ENCODE results near the gene NME8.
"Not testable (repeated sequence)": the region's sequence is repeated elsewhere in the genome, so short reads cannot be mapped to it uniquely, and the experiment has no call there.

Gene NME8, protein sequence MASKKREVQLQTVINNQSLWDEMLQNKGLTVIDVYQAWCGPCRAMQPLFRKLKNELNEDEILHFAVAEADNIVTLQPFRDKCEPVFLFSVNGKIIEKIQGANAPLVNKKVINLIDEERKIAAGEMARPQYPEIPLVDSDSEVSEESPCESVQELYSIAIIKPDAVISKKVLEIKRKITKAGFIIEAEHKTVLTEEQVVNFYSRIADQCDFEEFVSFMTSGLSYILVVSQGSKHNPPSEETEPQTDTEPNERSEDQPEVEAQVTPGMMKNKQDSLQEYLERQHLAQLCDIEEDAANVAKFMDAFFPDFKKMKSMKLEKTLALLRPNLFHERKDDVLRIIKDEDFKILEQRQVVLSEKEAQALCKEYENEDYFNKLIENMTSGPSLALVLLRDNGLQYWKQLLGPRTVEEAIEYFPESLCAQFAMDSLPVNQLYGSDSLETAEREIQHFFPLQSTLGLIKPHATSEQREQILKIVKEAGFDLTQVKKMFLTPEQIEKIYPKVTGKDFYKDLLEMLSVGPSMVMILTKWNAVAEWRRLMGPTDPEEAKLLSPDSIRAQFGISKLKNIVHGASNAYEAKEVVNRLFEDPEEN

DNA sequence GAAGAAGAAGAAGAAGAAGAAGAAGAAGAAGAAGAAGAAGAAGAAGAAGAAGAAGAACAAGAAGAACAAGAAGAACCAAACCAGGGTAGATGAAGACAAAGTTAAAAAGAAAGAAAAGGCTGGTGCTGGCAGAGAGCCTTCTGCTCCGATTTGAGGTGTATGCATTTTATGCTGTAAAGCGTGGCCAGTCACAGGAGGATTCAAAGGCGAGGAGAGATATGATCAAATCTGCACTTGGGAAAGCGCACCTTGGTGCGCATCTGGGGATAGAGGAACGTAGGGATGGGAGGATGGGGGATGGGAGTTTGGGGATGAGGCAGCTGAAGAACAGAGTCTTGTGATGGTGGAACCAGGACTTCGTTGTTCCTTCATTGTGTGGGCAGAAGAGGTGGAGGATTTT is at the start of gene NME8:
NME8 (plus strand) TSS at position 301 of the 400 bp plus-strand sequence. CDS start 1,670 bp downstream, outside the sequence.
- DNase-seq (ENCODE audit: low read depth in 2 of 2), result no peak

DNA sequence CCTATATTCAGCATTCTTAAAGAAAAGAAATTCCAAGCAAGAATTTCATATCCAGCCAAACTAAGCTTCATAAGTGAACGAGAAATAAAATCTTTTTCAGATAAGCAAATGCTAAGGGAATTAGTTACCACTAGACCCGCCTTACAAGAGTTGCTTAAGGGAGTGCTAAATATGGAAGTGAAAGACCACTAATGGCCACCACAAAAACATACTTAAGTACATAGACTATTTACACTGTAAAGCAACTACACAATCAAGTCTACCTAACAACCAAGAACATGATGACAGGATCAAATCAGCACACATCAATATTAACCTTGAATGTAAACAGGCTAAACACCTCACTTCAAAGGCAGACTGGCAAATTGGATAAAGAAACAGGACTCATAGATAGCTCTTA is 42.2 kb upstream of the NME8 start:
- no peak for DNase-seq (ENCODE audit: low read depth in 2 of 2)

DNA sequence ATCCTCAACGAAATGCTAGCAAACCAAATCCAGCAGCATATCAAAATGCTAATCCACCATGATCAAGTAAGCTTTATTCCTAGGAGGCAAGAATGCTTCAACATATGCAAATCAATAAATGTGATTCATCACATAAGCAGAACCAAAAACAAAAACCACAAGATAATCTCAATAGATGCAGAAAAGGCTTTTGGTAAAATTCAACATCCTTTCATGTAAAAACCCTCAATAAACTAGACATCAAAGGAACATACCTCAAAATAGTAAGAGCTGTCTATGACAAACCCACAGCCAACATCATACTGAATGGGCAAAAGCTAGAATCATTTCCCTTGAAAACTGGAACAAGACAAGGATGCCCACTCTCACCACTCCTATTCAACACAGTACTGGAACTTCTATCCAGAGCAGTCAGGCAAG is 36.2 kb upstream of the NME8 start:
- DNase-seq (ENCODE audit: low read depth in 2 of 2), result not testable (repeated sequence)

DNA sequence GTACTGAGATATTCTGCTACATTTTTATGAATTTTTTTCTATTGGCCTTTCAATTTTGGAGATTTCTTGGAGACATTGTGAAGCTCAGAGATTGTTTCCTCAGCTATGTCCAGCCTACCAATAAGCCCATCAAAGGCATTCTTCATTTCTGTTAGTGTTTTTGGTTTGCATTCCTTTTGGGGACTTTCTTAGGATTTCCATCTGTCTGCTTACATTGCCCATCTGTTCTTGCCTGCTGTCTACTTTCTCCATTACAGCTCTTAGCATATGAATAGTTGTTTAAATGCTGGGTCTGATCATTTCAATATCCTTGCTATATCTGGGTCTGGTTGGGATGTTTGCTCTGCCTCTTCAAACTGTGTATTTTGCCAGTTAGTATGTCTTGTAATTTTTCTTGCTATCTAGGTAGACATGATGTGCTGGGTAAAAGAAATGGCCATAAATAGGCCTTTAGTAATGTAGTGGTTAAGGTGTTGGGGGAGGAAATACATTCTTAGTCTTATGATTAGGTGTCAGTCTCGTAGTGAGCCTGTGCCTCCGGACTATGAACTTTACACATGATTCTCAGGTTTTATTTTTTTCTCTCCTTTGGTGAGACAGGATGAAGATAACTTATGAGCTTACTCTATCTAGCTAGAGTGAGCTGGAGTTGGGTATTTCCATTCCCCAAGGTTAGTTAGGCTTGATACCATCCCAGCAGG is 32.6 kb upstream of the NME8 start:
- no peak for DNase-seq (ENCODE audit: low read depth in 2 of 2)

DNA sequence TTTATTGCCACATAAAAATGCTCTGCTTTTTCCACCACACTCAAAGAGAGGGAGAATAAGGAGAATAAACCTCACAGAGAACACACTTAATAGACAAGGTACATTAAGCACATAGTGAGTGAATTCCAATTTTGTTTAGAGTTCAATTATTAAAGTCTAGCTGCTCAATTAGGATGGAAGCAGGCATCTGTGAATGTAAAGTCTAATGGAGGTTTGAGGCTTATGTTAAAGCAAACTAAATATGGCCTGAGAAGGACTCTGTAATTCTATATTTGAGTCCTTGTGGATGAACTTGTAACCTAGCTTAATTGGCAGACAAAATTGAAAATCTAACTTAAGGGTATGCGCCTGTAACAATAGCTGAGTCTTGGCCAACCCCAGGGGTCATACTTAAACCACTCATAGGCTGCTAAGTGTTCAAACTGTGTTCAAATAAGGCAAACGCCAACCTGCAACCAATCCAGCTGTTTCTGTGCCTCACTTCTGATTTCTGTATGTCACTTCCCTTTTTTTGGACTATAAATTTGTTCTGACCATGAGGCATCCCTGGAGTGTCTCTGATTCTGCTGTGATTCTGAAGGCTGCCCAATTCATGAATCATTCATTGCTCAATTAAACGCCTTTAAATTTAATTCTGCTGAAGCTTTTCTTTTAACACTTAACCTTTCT is 31.3 kb upstream of the NME8 start:
- no peak for DNase-seq (ENCODE audit: low read depth in 2 of 2)

DNA sequence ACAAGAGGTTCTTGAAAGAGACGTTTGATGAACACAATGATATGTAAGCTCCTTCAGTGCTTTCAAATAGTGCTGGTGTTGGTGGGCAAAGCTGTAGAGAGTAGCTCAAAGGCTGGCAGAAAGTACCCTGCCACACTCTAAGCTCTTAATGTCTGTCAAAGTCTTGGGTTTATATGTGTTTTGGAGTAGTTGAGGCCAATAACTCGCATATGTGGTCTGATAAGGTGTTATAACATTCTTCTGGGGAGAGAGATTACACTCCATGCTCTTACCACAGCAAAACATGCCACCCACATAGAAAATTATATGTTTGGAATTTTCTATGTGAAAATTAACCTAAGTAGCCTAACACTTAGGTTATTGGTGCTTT is 30.8 kb upstream of the NME8 start:
- DNase-seq (ENCODE audit: low read depth in 2 of 2), result no peak

DNA sequence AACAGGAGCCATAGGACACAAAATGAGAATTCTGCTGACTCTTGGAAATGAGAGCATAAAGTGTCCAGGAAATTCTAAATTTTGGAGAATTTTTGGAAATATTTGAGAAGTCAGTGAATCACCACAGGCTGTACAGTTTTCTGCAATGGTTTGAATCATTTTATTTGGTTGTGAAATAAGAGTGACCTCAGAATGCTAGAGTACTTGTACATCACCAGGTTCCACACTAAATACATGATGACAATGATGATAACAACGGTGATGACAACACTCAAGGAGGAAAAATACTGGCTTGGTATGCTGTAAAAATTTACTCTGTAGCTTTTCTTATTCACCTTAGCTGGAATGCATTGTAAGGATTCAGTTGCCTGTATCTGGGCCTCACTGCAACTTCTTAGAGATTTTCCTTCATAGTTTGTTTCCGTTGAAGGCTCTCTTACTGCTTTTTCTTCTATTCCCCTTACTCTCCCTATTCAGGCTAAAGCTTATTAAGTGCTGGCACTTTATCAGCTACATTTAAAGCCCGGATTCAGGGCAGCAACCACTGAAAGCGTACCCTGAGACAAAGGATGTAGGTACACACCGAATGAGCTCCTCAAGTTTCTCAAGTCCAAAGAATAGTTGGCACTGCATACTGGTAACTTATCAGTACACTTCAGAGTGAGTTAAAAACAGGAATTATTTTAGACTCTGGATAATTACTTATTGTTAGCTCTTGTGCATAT is 30.2 kb upstream of the NME8 start:
- DNase-seq (ENCODE audit: low read depth in 2 of 2), result no peak

DNA sequence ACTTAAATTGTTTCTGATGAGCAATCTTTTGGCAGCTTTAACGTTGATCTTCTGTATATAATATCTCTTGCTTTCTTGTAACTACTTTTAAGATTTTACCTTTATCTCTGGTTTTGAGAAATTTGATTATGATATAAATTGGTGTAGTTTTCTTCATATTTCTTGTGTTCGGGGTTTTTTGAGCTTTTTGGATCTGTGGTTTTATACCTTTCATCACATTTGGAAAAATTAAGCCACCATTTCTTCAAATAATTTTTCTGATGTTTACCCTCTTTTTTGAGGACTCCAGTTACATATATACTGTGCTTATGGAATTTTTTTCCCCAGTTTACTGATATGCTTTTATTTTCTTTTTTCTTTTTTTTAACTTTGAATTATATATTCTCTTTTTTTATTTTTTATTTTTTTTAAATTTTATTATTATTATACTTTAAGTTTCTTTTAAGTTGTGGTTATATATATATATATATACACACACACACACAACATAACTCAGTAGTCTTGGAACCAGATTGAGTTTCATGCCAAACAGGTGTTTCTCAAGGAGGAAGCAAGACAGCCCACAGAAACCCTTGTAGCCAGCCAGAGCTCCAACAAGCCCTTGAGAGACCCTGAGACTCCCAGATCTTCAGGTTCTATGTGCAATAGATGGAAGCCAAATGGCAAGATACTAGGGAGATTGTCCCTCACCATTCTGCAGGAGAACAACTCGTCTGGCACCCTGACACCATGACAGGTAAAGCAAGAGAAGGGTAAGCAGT is 27.5 kb upstream of the NME8 start:
- no peak for DNase-seq (ENCODE audit: low read depth in 2 of 2)

DNA sequence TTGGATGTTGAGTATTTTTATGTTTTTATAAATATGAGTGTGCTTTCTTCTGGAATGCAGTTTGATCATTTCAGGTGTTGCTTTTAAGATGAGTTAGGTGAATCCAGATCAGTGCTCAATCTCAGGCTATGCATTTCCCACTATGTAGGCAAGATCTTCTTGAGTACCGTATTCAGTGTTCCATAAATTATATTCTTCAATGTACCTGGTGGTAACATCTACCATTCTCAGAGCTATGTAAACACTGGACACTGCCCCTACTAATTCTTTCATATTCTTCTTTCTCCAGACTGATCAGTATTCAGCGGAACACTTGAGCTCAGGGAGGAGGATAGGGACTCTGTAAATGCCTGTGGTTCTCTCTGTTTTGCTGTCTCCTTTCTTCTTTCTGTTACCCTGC is 25.5 kb upstream of the NME8 start:
- no peak for DNase-seq (ENCODE audit: low read depth in 2 of 2)

DNA sequence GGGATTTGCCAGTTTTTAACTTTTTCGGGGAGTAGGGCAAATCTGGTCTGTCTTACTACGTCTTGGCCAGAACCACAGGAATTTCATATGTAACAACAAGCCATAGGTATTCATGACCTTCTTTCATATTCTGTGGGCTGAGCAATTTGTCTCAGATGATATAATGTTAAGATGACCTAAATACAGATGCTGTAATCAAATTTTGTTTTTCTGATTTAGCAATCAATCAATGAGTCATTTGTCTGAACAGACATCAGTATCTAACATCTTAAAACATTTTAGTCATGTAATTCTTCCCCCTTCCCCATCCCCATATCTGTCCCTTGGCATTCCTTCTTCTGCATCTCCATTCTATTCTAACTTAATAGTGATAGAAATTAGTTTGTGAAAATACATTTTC is 24.8 kb upstream of the NME8 start:
- no peak for DNase-seq (ENCODE audit: low read depth in 2 of 2)

DNA sequence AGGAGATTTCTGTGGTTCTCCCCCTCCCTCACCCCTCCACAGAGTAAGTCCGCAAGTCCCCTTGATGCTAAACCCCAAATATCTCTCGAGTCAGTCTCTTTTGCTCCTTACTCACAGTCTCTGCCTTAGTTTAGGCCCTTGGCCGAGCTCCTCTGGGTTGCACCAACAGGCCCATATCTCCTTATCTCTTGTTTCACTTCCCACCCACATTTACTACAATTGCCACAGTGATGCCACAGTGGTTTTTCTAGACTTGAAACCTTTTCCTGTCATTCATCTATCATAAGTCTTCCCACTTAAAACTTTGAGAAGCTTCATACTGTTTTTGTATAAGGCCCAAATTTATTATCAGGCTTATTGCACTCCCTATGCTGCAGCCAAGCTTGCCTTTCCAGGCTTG is 23.4 kb upstream of the NME8 start:
- no peak for DNase-seq (ENCODE audit: low read depth in 2 of 2)

DNA sequence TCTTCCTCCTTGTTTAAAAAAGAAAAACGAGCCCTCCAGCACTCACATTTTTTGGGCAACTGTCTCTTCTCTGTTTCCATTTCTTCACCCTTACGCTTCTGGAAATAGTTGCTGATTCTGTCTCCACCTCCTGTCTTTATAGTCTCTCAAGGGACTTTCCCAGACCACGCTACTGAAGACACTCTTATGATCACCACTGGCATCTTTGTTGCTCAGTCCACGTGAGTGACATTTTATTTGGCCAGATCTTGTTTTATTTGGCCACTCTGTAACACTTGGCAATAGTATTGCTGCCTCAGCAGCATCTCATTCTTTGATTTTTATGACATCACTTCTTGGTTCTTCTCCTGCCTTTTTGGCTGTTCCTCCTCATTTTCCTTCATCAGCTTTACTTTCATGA is 21.6 kb upstream of the NME8 start:
- no peak for DNase-seq (ENCODE audit: low read depth in 2 of 2)

DNA sequence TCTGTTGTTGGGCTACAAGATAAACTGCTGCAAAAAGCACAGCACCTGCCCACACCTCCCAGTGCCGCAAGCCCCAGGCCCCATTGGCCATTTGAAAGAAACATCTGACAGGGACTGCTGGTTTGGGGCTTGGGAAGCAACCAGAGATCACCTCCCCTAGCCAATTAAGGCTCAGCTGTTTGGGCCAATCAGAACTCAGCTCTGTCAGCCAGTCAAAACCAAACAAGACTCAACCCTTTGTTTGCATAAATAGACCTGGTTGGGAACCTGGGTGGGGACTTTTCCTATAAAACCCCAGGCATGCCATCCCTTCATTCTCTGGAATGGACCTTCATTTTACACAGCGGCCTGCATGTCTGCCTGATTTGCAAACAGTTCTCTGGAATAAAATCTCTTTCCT is 17.2 kb upstream of the NME8 start:
- DNase-seq (ENCODE audit: low read depth in 2 of 2), result no peak

DNA sequence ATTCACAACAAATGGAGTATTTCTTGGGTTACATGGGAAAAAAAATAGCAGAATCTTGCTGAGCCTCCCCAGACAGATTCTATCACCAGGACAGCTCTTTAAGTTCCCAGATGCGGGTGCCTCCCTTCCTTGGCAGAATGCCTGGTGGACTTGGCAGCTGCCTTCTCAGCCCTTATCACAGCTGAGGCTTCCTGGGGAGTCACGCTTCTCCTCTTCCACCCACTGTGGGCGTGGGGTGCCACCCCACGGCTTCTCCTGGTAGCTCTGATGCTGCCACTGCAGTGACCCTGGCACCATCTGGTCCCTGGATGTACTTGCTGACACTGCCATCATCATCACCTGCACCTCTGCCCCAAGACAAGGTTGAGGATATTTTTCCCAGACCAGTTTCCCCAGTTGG is 16.2 kb upstream of the NME8 start:
- DNase-seq (ENCODE audit: low read depth in 2 of 2), result no peak

DNA sequence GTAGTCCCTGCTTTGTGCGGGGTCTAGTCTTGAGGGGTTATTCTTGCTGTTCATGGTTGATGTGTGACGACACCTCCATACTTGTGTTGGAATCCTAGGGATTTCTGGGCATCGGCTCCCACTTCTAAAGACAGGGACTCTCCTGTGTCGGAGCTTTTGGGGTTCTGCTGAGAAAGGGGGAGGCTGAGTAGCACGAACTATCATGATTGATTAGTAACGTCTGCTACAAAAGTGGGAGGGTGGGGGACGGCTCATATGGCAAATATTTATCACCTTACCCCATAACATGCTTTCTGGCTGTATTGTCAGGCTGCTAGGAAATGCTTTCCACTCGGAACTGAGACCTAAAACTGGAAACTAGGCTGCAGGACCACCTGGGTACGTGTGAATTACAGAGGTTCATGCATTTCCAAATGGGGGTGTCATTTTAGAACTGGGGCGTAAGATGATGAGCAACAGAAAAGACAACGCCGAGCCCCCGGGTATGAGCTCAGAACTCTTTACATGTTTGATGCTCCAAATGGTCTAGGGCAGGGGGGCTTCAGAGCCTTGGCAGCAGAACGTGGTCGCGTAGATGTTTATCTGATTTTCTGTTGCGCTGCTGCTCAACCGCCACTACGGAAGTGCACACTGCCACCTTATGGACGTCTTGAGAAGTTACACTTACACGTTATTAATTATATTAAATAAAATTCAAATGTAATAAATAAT is 15.1 kb upstream of the NME8 start:
- peak in 1 of 2 donors; percentile 14 for DNase-seq (ENCODE audit: low read depth in 2 of 2)

DNA sequence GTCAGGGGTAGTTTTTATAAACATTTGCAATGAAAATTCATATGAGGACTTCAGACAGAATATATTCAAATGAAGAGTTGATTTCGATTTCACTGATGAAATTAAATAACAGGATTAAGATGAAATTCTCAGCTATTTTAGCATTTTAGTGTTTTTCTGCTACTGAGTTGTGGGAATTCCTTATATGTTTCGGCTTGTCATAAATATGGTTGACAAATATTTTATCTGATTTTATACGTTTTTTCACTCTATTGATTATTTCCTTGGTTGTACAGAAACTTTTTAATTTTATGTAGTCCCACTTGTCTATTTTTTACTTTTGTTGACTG is 14.6 kb upstream of the NME8 start:
- DNase-seq (ENCODE audit: low read depth in 2 of 2), result no peak

DNA sequence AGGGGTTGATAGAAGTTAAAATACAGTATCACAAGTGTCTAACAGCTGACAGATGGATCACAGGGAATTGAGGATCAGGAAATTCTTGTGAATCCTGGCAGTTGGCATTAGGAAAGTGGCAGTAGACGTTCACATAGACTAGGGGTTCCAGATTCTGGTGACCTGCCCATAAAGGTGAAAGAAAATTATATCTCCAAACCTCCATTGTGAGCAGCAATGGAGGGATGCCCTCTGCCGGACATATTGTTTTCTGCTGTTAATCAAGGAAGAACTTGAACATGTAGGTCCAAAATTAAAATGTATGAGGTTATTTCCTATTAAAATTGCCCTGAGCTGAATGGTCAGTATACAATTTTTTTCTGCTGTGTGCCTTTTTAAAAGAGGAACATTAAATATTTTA is 5.1 kb downstream of the NME8 start:
- no peak for DNase-seq (ENCODE audit: low read depth in 2 of 2)

DNA sequence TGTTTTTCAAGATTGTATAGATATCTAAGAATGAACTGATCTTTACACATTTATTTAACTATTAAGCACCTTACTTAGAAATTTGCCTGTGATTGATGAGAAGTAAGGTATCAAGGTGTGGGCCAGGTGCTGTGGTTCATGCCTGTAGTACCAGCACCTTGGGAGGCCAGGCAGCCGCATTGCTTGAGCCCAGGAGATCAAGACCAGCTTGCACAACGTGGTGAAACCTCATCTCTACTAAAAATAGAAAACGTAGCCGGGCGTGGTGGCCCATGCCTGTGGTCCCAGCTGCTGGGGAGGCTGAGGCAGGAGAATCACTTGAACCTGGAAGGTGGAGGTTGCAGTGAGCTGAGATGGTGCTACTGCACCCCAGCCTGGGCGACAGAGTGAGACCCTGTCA is 33.7 kb downstream of the NME8 start:
- DNase-seq (ENCODE audit: low read depth in 2 of 2), result no peak

DNA sequence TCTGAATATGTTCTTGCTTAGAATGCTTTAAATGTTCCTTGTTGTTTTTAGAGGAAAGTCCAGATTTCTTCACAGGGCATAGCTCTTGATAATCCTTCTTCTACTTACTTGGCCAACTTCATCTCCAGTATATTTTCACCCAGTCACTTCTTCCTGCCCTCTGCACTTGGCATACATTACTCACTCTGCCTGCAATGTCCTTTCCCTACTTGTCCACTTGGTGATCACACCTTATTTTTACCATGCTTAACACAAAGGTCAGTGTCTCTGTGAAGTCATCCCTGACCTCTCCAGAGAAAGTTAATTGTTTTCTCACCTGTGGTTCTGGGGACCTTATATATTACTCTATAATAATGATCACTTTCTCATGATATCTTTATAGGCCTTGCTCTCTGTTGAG is 45.0 kb downstream of the NME8 start:
- DNase-seq (ENCODE audit: low read depth in 2 of 2), result no peak

DNA sequence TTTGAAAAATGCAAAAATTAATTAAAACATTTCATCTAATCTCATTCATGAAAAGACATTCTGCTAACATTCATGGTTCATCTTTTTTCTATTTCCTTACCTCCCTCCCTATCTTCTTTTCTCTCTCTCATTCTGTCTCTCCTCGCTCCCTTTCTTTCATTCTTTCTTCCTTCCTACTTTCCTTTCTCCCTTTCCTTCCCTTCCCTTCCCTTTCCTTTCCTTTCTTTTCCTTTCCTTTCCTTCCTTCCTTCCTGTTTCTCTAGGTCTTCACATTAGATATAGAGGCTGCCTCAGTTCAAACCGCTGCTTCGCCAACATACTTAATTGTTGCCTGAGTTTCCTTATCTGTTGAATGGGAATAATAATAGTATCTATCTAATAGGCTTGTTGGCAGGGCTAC is 46.3 kb downstream of the NME8 start:
- no peak for DNase-seq (ENCODE audit: low read depth in 2 of 2)

Data from stimulated activated CD4-positive, alpha-beta T cell treated with anti-CD3 and anti-CD28 coated beads, Interleukin-1b, Interleukin-23, amount 100 ng/mL, for 4 hours (primary cell).